Skin of body (tissue), 2 donors: ENCODE results near the gene GATA1. TPM values are rescaled to one million over a fixed set of nuclear protein-coding genes. Genes with fewer than 3 reads are reported as not detected.

Experiments
- DNase-seq: peaks from one replicate; lab custom pipeline; 2025; lab: John Stamatoyannopoulos, UW
- total RNA-seq: library from RNA; depleted of rRNA; stranded (reverse); fragments of >200 nt; gene quantifications from one replicate; pipeline ENCODE4 v1.2.3, GENCODE V29; 2014

GATA1 gene
- total RNA-seq, 1 donor from 2014 or later, result 1.1 TPM

DNA sequence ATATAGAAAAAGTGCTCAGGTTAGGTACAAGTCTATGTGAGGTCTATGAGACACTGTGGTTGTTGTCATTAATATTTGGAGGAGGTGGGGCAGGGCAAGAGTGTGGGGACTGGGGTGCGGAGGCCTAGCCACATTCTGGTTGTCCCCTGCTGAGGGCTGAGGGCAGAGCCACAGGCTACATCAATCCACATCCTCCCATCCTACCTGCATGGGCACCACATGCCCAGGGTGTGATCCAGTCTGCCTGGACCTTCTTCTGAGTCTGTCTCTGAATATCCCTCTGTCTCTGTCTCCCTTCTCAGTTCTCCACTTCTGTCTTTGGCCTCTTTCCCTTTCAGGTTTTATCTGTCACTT is 1.2 kb upstream of the GATA1 start:
- no peak for DNase-seq

DNA sequence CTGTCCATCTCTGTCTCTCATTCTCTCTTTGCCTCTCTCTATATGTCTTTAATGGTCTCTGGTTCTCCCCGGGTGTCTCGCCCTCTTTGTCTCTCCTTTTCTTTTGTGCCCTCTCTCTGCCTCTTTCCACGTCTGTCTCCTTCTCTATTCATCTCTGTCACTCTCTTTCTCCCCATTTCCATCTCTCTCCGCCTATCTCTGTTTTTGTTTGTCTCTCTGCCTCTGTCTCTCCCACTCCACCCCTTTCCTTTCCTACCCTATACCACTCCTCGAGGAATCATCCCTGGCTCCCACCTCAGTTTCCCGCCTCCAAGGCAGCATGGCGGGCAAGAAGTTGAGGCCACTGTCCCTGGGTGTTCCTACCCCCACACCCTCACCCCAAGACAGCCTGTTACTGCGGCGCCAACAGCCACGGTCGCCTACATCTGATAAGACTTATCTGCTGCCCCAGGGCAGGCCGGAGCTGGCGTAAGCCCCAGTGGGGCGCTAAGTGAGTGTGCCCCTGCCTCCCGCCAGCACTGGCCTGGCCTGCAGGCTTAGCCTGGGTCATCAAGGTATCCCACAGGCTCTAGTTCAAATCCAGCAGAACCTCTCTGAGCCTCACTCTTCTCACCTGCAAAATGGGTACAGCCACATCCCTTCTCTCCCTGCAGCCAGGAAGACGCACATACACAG is 713 bp upstream of the GATA1 start:
- no peak for DNase-seq

DNA sequence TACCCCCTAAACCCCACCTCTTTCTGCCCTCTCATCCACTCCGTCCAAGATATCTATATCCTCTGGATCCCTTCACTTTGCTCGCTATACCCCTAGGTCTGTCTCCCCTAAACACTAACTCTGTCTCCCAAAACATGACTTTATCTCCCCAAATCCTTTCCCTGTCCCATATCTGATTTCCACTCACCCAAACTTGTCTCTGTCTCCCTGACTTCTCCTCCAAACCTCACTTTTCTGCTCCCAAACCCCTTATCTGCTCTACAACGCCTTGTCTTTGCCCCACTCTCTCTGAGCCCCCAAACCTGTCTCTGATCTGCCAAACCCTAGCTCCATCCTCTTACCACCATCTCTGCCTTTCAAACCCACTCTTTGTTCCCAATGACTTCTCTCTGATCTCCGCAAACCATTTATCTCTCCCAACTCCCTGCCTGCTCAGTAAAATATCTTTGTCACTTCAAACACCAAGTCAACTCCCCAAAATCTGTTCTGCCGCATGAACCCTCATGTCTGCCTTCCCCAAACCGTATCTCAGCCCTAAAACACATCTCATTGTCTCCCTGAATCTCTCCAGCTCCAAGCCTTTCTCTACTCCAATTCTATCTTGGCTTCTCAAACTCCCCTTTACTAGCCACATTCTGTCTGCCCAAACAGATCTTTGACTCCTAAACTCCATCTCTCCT is 575 bp downstream of the GATA1 start:
- DNase-seq, result no peak

DNA sequence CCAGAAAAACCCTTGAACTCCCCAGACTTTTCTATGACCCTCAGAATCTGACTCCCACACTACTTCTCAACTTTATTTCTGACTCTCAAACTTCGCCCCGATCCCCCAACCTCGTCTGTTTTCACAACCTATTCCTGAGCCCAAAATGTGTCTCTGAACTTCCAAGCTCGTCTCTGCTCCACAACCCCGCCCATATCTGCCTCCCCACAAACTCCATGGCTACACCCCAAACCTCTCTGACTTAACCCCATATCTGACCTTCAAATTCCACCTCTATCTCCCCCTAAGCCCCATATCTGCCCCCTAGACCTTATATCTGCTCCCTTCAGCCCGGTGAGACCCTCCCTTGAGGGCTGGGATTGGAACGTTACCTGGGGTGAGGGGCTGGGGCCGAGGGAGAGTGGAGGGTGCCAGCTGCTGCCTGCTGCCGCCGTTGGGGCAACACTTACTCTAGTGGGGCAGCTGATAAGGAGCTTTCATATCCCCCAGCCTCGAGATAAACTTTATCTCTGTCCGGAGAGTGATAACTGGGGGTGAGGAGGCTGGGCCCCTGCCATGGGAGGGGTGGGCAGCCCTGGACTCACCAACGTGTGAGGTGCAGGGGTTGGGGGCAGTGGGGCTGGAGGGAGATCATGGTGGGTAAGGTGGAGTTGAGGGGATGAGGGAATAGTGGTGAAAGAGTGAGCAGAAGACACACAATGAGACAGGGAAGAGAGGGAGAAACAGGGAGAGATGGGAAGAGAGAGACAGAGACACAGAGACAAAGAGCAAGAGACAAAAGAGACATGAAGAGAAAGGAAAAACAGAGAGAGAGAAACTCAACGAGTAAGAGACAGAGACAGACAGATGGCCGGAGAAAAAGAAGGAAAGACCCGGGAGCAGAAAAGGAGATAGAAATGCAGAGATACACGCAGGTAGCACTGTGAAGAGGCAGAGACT is 1.4 kb downstream of the GATA1 start:
- no peak for DNase-seq

DNA sequence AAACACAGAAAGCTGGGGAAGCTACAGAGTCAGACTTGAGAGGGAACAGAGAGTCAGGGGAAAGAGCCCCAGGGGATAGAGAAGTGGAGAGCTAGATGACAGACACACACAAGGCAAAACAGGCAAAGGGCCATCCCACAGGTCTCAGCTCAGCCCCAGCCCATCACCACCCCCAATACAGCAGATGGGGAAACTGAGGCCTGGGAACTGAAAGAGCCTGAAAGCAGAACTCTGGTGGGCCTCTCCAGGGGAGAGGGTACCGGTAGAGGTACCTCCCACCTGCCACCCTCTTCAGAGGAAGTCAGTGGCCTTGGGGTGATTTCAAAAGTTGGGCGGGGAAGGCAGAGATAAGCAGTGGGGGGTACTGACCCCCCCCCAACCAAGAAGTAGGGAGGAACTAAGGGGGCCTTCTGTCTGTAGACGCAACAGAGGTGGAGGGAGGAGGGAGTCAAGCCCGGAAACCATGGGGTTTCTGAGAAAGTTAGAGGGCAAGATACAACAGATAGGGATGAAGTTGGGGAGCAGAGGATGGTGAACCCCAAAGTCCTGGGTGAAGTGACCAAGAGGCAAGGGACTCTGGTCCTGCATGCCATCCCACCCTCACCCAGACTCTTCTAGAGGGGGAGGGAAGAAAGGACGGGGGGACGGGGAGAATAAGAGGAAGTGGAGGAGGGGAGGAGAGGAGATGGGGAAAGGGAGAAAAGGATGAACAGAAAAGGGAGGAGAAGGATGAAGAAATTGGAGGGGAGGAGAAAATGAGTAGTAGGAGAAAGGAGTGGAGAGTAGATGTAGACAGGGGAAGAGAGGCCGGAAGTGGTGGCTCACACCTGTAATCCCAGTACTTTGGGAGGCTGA is 3.2 kb downstream of the GATA1 start:
- no peak for DNase-seq

DNA sequence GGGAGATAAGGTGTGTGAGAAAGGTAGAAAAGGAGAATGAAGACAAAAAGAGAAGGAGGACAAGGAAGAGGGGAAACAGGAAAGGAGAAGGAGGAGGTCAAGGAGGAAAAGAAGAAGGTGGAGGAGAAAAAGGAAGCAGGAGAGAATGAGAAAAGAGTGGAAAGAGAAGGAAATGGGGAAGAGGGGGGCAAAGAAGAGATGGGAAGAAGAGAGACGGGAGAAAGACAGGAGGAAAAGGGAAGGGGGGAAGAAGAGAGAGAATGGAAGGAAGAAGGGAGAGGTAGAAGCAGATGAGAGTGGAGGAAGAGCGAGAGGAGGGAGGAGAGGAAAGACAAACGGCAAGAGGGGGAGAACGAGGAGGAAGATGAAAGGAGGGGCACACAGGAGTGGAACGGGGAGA is 4.1 kb downstream of the GATA1 start:
- no peak for DNase-seq

DNA sequence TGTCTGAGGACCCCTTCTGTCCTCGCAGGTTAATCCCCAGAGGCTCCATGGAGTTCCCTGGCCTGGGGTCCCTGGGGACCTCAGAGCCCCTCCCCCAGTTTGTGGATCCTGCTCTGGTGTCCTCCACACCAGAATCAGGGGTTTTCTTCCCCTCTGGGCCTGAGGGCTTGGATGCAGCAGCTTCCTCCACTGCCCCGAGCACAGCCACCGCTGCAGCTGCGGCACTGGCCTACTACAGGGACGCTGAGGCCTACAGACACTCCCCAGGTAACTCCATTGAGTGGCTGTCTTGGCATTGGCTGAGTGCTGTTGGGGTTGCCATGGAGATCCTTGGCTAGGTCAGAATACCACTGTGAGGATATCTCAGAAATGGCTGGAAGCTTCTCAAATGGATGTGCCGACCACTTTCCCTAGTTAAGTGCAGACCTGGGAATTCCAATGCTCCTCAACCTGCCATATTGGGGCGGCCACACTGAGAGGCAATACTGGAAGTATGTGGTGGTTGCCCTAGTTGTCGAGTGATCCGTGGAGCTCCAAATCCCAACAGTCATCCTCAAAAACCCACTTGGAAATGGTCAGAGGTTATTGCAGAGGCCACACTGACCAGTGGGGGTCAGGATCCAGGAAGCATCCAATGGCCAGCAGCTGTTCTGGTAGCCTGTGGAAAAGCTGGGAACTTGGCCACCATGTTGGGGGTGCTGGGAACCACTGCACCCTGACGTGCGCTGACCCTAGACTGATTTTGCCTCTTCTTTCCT is 4.9 kb downstream of the GATA1 start:
- no peak for DNase-seq

DNA sequence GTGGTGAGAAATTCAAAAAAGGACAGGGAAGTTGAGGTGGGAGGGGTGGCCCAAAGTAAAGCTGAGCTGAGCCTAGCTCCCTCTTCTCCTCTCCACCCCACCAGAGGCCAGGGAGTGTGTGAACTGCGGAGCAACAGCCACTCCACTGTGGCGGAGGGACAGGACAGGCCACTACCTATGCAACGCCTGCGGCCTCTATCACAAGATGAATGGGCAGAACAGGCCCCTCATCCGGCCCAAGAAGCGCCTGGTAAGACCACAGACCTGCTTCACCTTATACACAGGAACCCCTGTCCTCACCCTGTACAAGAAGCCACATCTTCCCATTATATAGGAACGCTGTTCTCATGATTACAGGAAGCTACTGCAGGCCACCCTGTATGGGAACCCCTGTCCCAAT is 5.8 kb downstream of the GATA1 start:
- no peak for DNase-seq

DNA sequence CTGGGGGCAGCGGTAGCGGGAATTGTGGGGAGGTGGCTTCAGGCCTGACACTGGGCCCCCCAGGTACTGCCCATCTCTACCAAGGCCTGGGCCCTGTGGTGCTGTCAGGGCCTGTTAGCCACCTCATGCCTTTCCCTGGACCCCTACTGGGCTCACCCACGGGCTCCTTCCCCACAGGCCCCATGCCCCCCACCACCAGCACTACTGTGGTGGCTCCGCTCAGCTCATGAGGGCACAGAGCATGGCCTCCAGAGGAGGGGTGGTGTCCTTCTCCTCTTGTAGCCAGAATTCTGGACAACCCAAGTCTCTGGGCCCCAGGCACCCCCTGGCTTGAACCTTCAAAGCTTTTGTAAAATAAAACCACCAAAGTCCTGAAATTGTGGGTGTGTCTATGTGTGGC is 7.5 kb downstream of the GATA1 start:
- DNase-seq, result no peak

DNA sequence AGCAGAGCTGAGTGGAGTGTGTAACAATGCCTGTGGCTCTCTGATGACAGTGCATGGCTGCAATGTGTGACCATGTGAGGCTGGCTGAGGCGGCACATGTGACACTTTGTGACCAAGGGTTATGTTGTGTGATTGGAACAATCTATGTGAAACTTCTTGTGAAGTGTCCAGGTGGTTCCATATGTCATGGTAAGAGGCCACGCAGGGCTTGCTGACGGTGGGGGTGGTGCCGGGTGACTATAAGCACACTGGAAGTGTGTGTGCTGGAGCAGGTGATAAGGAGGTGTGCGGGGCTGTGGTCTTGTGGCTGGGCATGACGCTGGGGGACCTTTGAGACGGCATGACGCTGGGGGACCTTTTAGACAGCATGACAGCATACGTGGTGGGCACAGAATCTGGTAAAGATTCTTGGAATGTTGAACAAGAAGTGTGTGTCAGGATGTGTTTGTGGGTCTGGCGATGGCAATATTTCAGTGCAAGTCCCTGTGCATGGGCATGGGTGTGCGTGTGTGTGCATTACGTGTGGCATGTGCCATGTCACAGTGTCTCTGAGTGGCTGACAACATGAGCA is 8.0 kb downstream of the GATA1 start:
- no peak for DNase-seq

DNA sequence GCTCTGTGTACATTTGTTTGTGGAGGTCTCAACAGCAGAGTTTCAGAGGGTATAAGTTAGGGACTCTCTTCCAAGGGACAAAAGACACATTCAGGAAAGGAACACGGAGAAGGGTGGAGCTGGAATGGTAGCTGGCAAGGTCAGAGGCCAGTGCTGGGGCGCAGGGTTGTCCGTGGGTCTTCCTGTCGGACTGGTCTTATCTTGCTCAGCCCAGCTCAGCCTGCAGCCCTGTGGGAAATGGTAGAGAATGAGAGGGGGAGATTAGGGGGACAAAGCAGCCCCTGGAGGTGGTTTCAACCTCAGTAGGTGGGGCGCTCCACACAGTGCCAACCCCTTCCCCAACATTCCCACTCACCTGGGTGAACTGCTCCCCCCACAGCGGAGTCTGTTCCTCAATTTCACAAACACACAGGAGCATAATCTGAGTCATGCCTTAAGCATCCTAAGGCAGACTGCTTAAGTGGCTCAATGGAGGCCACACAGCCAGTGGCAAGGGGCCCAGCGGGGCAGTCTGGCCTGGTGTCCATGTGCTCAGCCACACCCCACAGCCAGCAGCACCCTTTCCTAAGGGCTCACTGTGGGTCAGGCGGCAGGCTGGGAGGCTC is 8.6 kb downstream of the GATA1 start:
- DNase-seq, result no peak

DNA sequence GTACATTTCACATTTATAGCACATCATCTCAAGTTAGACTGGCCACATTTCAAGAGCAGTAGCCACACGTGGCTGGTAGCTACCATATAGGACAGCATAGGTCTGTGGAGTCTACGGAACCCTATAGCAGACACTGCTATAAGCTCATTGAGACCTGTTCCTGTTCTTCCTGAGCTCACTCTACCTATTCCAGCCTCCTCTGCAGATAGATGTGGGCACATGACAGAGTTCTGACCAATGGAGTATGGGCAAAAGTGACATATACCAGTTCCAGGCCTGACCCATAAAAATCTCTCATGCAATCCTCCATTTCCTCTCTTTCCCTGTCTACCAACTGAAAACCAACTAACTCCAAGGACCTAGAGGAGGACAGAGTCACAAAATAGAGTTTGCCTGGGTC is 11.9 kb downstream of the GATA1 start:
- no peak for DNase-seq

DNA sequence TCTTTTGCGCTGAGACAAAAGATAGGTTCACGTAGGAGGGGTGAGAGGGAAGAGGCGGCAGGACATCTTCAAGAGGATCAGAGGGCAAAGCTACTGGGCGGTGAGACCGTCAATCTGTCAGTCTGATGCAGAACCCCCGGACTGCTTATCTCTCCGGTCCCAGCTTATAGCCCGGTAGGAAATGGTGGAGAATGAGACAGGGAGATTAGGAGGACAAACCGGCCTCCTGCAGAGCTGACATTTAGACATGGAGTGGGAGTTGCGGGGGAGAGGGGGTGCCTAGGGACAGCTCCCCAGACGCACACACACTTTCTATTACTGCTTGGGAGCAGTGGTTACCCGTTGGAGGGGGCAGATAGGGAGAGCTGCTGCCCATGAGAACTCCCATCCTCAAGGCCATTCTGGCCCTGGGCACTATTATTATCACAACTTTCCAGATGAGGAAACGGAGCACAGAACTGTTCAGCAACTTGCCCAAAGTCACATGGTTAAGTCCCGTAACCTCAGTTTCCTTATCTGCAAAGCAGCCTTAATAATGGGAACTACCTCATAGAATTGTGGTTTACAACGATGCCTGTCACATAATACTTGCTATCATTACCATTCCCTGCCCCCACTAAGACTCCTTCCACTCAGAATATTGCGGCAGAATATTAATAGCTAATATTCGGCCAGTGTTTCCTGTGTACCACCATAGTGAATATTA is 14.3 kb downstream of the GATA1 start:
- peak; percentile 61 for DNase-seq

DNA sequence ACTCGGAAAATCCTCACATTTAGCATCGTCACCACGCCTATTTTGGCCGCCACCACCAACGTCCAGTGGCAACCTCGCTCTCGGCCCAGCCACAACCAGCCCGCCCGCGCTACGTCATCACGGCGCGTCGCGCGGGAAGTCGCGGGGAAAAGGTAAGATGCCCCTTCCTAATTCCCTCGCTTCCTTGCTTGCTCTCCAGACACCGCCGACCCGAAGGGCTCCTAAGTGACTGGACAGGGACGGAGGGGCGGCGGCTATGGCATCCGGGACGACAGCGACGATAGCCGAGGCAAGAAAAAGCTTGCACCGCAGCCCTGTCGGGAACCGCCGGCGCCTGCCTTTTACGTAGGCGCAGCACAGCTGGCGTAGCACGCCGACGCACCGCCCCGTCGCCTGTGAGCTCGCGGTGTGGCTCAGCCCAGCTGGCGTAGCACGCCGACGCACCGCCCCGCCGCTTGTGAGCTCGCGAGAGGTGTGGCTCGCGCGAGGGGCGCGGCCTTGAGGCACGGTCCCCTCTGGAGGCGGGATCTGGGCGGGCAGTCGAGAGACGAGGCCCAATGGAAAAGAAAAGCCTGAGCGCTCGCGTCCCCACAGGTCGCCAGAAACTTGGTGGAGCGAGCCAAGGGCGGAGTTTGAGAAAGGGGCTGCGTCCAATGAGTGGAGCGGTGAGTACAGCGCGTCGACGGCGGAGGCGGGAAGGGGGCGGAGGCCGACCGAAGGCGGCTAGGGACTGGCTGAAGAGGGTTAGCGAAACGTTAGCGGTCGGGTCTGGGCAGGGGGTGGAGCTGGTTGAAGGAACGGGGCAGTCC is 15.1 kb downstream of the GATA1 start, which contains the start of gene HDAC6:
TSS of gene HDAC6 (plus strand) at position 788 of the 809 bp plus-strand sequence. CDS start 626 bp downstream, outside the sequence.
- peak; percentile 97 for DNase-seq

DNA sequence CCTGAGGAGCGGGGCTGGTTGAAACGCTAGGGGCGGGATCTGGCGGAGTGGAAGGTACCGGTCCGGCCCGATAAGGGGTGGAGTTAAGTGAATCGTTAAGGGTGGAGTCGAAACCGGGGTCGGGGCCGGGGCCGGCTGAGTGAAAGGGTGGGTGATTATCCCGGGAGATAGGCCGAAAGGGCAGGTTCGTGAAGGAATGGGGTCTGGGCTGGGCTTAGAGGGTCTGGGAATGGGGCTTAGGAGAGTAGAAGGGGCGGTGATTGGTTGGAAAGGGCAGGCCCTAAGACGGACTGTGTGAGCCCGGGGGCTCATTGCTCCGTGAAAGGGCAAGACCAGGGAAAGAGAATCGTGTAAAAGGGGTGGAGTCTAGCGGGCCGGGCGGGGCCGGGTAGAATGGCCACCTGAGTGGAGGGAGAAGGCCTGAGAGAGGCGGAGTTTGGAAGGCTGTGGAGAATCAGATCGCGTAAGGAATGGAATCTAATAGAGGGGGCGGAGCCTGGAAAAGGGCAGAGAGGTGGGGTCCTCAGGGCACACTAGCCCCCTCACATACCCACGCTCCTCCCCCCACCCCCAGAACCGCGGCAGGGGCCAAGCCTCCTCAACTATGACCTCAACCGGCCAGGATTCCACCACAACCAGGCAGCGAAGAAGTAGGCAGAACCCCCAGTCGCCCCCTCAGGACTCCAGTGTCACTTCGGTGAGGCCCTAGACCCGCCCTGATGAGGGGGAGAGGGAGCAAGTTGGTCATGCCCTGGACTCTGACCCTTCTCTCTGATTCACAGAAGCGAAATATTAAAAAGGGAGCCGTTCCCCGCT is 15.9 kb downstream of the GATA1 start:
- peak; percentile 53 for DNase-seq

DNA sequence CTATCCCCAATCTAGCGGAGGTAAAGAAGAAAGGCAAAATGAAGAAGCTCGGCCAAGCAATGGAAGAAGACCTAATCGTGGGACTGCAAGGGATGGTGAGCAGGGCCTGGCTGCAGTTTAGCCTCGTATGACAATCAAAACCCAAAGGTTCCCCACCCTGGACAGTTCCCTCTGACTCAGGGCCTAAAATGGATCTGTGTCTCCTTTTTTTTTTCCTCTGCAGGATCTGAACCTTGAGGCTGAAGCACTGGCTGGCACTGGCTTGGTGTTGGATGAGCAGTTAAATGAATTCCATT is 16.5 kb downstream of the GATA1 start:
- DNase-seq, result no peak

DNA sequence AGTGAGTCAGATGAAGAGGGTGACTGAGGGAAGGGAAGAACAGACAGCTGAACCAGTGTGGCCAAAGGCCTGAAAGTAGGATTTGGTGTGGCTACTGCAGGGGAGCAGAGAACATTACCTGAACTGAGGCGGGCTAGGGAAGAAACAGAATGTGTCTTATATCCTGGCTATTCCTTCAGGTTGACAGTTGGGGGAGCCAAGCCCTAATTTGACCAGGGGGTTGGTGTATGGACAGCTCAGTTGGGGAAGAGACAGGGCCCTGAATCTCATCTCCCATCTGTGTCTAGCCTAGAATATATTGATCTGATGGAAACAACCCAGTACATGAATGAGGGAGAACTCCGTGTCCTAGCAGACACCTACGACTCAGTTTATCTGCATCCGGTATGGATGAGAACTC is 19.7 kb downstream of the GATA1 start:
- no peak for DNase-seq

DNA sequence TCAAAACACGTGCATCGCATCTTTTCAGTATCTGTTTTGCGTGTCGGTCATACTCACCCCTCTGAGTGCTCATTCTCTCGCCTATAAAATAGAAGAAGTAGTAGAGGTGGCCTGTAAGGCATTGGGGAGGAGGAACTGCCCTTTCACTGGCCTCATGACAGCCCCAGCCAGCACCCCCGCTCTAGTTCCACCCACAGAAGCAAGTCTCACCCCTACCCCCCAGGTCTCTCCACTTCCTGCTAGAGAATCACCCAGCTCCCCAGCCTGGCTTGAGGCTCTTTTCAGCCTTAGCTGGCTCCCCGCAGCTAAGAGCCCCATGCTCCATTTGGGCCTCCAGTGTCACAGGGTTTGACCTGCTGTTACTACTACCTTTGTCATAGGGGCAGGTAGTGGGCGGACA is 27.3 kb downstream of the GATA1 start:
- DNase-seq, result no peak
